ENCODE data around the gene DSTN.

DNA sequence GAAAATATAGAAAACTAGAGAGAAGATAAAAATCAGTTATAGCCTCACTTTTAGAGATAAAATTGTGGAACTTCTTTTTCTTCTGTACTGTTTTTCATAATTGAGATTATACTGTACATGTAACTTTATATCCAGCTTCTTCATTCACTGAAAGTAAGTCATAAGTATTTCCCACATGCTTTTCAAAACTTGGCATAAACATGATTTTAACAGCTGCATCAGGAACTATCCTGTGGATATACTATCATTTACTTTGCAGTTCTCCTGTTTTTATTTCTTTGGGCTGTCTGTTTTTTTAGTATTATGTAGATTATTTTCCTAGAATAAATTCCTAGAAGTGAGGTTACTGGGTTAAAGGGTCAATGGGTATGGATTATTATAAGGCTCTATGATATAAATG is 14.8 kb downstream of the DSTN start:
- TF ChIP-seq, protein P1, sequence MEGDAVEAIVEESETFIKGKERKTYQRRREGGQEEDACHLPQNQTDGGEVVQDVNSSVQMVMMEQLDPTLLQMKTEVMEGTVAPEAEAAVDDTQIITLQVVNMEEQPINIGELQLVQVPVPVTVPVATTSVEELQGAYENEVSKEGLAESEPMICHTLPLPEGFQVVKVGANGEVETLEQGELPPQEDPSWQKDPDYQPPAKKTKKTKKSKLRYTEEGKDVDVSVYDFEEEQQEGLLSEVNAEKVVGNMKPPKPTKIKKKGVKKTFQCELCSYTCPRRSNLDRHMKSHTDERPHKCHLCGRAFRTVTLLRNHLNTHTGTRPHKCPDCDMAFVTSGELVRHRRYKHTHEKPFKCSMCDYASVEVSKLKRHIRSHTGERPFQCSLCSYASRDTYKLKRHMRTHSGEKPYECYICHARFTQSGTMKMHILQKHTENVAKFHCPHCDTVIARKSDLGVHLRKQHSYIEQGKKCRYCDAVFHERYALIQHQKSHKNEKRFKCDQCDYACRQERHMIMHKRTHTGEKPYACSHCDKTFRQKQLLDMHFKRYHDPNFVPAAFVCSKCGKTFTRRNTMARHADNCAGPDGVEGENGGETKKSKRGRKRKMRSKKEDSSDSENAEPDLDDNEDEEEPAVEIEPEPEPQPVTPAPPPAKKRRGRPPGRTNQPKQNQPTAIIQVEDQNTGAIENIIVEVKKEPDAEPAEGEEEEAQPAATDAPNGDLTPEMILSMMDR (IDR thresholded peaks at IDR 0.05): no peak
- TF ChIP-seq POLR2A (IDR thresholded peaks at IDR 0.05): no peak

All from stomach (tissue), 4 donors.